ENCODE results near the gene GKN1. TPM values are rescaled to one million over a fixed set of nuclear protein-coding genes. Genes with fewer than 3 reads are reported as not detected.

Gene GKN1
- total RNA-seq, 1 experiment from 2014 or later, result not detected

DNA sequence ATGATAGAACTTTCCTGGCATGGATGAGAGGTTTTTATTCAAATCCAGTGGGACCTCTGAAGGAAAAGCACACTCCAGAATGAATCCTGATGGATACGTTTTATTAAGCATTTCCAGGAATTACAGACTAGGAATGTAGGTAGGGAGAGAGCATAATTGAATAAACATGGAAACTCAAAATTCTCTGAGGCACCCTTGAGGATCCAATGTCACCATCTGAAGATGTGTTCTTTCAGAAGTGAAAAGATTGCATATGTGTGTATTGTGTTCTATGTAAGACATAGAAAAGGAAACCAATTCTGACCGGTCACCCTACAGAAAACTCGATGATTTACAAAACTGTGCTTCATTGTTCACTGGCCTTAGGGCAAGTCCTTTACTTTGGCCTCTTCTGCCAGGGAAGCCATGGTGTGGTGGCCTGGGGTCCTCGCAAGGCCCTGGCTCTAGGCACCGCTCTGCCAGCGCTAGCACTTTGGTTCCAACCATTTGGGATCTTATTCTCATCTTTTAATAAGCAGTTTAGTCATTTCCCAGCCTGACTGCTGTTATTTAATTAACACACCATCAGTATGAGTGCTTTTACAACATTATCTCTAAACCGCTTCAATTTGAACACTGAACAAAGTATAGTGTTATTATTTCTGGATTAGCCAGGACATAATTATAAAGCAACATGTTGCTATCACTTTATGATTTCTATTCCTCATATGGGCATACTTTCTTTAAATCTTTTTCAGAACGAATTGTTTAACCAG, 4.5 kb upstream of the GKN1 start:
- no TSS peak for BruUV-seq (replicated peaks)
- intact Hi-C loops (cut with micrococcal nuclease), result no loop called here
- Mint-ChIP-seq H3K27me3 (ENCODE audit: insufficient read depth, unreplicated experiment) (peaks cover 12% of the 10 kb centered on the region), H3K9me3 (ENCODE audit: unreplicated experiment) (no peaks in the 10 kb centered on the region), H3K36me3 (ENCODE audit: insufficient read depth, unreplicated experiment) (no peaks in the 10 kb centered on the region), H3K27ac (ENCODE audit: low read depth, unreplicated experiment) (no peak overlapping the region), H3K4me1 (ENCODE audit: insufficient read depth, unreplicated experiment) (peaks cover 17% of the 10 kb centered on the region), H3K4me3 (ENCODE audit: unreplicated experiment) (no peak overlapping the region)
- no peak for TF ChIP-seq CTCF (IDR thresholded peaks at IDR 0.05; ENCODE audit: unreplicated experiment)
- CTCF ChIA-PET, result no interaction called here
- POLR2A ChIA-PET, result interaction anchor here (0.5 kb wide), 1 partner anchor 226 kb away, joined by 3 read pairs; no protein-coding TSS in a partner anchor
- no peak for DNase-seq (ENCODE audit: unreplicated experiment)

- intact Hi-C loops (cut with micrococcal nuclease), result no loop called here
- Mint-ChIP-seq H3K27ac (ENCODE audit: low read depth, unreplicated experiment) (no peak overlapping the region), H3K4me1 (ENCODE audit: insufficient read depth, unreplicated experiment) (peaks cover 17% of the 10 kb centered on the region), H3K9me3 (ENCODE audit: unreplicated experiment) (no peaks in the 10 kb centered on the region), H3K4me3 (ENCODE audit: unreplicated experiment) (no peak overlapping the region), H3K27me3 (ENCODE audit: insufficient read depth, unreplicated experiment) (peaks cover 12% of the 10 kb centered on the region), H3K36me3 (ENCODE audit: insufficient read depth, unreplicated experiment) (no peaks in the 10 kb centered on the region)
- DNase-seq (ENCODE audit: unreplicated experiment), result no peak
- CTCF ChIA-PET, result no interaction called here
- BruUV-seq (replicated peaks), result no TSS peak
- TF ChIP-seq CTCF (IDR thresholded peaks at IDR 0.05; ENCODE audit: unreplicated experiment), result no peak
- POLR2A ChIA-PET, result no interaction called here
These were observed 3.7 kb upstream of the GKN1 start for GRCh38 chr2:68970566-68971265.

DNA sequence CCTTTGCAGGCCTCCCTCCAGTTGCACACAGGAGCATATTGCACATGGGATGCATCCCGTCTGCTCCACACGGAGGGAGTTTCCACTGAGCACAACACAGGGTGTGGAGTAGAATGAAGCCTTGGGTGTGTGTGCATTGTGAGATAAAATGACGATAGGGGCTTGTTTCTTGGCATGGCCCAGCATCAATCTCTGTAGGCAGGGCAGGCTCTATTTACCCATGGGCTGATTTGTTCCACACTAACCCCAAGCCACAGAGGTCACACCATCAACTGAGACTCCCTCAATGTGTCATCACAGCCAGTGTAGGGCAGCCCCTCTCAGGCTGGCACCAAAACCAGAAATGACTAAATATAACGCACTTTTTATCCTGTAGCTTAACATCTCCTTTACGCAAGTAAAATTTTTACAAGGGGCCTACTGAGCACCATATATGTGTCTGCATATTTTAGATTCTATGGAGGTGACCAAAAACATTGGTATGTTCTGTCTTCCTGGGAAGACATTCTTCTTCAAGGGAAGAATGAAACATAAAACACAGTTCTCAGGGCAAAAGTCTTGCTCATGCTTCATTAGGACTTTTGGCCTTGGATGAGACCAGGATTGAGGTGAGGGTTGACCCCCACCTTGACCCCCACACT, 2.7 kb upstream of the GKN1 start:
- POLR2A ChIA-PET, result no interaction called here
- peak; percentile 69 for DNase-seq (ENCODE audit: unreplicated experiment)
- H3K9me3 Mint-ChIP-seq (ENCODE audit: unreplicated experiment), result no peaks in the 10 kb centered on the region
- intact Hi-C loops (cut with micrococcal nuclease), result no loop called here
- no TSS peak for BruUV-seq (replicated peaks)
- peak overlapping the region; percentile 36 for H3K27ac Mint-ChIP-seq (ENCODE audit: low read depth, unreplicated experiment)
- CTCF ChIA-PET, result interaction anchor here (0.7 kb wide), 1 partner anchor 17 kb away, joined by 3 read pairs; no protein-coding TSS in a partner anchor
- H3K36me3 Mint-ChIP-seq (ENCODE audit: insufficient read depth, unreplicated experiment), result no peaks in the 10 kb centered on the region
- TF ChIP-seq CTCF (IDR thresholded peaks at IDR 0.05; ENCODE audit: unreplicated experiment), result no peak
- H3K4me1 Mint-ChIP-seq (ENCODE audit: insufficient read depth, unreplicated experiment), result peaks cover 17% of the 10 kb centered on the region
- no peak overlapping the region for H3K4me3 Mint-ChIP-seq (ENCODE audit: unreplicated experiment)
- H3K27me3 Mint-ChIP-seq (ENCODE audit: insufficient read depth, unreplicated experiment), result peaks cover 9% of the 10 kb centered on the region

Data from MCF 10A (cell line).